ENCODE results near the gene LHX1. TPM values are rescaled to one million over a fixed set of nuclear protein-coding genes. Genes with fewer than 3 reads are reported as not detected.

Gene LHX1
- total and polyA plus RNA-seq, 9 of the 15 experiments (the other 6 are each of a cell fraction or from before 2014, with no cell fraction given), result 0.05 to 0.64 (median 0.07) TPM; not detected in 6

GRCh38 chr17:36889770-36890349 lies 47.4 kb upstream of the LHX1 start (continued):
- TF ChIP-seq NR0B1 (IDR thresholded peaks at IDR 0.05; ENCODE audit: partially characterized antibody), result no peak

- H3K36me3 ChIP-seq (ENCODE audit: control insufficient read depth, insufficient read depth, low read length), result no peaks in the 10 kb centered on the region
- no peak overlapping the region for H2AFZ ChIP-seq (ENCODE audit: low read depth, low read length)
- in situ Hi-C loops (cut with MboI) (no loop called here), intact Hi-C loops (cut with micrococcal nuclease) (loop anchor here (10.0 kb wide), 1 partner anchor 154 kb away; no protein-coding TSS in a partner anchor)
- no peak overlapping the region for H3K27ac ChIP-seq (ENCODE audit: extremely low read depth, low read depth, low read length)
- DNase-seq (ENCODE audit: extremely low read depth in 1 of 4, low spot score in 3 of 4) (no peak), FAIRE-seq (no peak), ATAC-seq (no peak)
- 5% methylated on average over 9 of the region's 13 CpGs for whole genome bisulfite sequencing (ENCODE audit: insufficient coverage, low coverage, missing lambda C conversion rate)
- TF ChIP-seq TOE1 (IDR thresholded peaks at IDR 0.05; ENCODE audit: borderline replicate concordance) (no peak), TOE1 (CRISPR knock-in tag; IDR thresholded peaks at IDR 0.05; ENCODE audit: borderline replicate concordance, low read depth) (no peak), ZNF764 (CRISPR knock-in tag; IDR thresholded peaks at IDR 0.05; ENCODE audit: low read depth) (no peak), ZNF639 (CRISPR knock-in tag; conservative IDR thresholded peaks at IDR 0.05 in 1 of 2, IDR thresholded peaks at IDR 0.05 in 1 of 2) (no peak), HDAC1 (IDR thresholded peaks at IDR 0.05) (no peak), ZSCAN32 (CRISPR knock-in tag; IDR thresholded peaks at IDR 0.05) (no peak), STAG1 (CRISPR knock-in tag; IDR thresholded peaks at IDR 0.05; ENCODE audit: borderline replicate concordance) (no peak), TSC22D4 (tag; IDR thresholded peaks at IDR 0.05) (no peak), BDP1 (IDR thresholded peaks at IDR 0.05; ENCODE audit: insufficient read depth, insufficient read length) (no peak)
- peaks cover 19 to 56% of the 10 kb centered on the region in 2 experiments; a peak in 4 of 5 replicates for H3K27me3 ChIP-seq (ENCODE audit: control insufficient read depth in 2 of 2, insufficient read depth in 2 of 2, low read length in 2 of 2)
- no peak overlapping the region for H3K9ac ChIP-seq (ENCODE audit: insufficient read depth in 1 of 2, low read depth in 2 of 2, low read length in 2 of 2)
- H3K9me3 ChIP-seq (replicated peaks; ENCODE audit: control insufficient read depth, insufficient read depth, low read depth, low read length), result no peaks in the 10 kb centered on the region
- H3K4me3 ChIP-seq, result no peak overlapping the region
- ChIA-PET POLR2A (no interaction called here), CTCF (ENCODE audit: low intra/inter-chr PET ratio) (no interaction called here)
- peaks cover 0 to 2% of the 10 kb centered on the region in 2 experiments; a peak in 1 of 5 replicates for H3K4me1 ChIP-seq (replicated peaks in 1 of 2; ENCODE audit: control insufficient read depth in 2 of 2, insufficient read depth in 2 of 2, low read length in 2 of 2)
- H3K4me2 ChIP-seq (ENCODE audit: insufficient read depth, low read length), result no peak overlapping the region
- no peaks in the 10 kb centered on the region for H3K79me2 ChIP-seq (ENCODE audit: control insufficient read depth, insufficient read depth, low read length)
- no TSS peak for BruUV-seq (replicated peaks)
- H4K20me1 ChIP-seq (replicated peaks; ENCODE audit: control insufficient read depth, insufficient read depth, low read length), result no peaks in the 10 kb centered on the region
- no peaks in the 10 kb centered on the region for H3K9me1 ChIP-seq (ENCODE audit: control insufficient read depth, insufficient read depth, low read length)
These were observed 46.7 kb upstream of the LHX1 start for GRCh38 chr17:36890398-36891168.
